Measurements from ENCODE around the gene PTGER1. TPM values are rescaled to one million over a fixed set of nuclear protein-coding genes. Genes with fewer than 3 reads are reported as not detected.
A peak's percentile ranks its signal among the peaks of the same experiment; 100 is the strongest.

Gene PTGER1
- total and polyA plus RNA-seq, 9 of the 15 experiments (the other 6 are each of a cell fraction or from before 2014, with no cell fraction given): 0.06 to 0.36 (median 0.31) TPM; not detected in 5

DNA sequence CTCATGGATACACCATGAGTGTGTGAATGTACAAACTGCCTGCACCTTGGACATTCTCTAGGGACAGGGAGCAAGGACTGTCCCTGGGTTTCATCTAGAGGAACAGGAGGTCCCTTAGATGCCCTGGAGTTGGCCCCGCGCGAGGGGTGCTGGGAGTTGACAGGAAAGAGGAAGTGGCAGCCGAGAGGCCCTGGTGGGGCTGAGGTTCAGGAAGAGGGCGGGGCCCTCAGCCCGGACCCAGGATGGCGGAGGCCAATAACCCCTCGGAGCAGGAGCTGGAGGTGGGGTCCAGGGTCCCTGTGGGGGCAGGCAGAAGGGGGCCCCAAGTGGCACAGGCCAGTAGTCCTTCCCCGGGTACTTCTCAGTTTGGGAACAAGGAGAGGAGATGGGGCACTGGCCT is 35.1 kb downstream of the PTGER1 start (continued):
- TF ChIP-seq ZSCAN32 (CRISPR knock-in tag; IDR thresholded peaks at IDR 0.05) (no peak), POLR2AphosphoS2 (IDR thresholded peaks at IDR 0.05; ENCODE audit: low read length) (no peak), CREM (IDR thresholded peaks at IDR 0.05; ENCODE audit: low read depth) (no peak), HNRNPLL (IDR thresholded peaks at IDR 0.05; ENCODE audit: low read depth, low read length, poor library complexity, severe bottlenecking) (no peak), CLOCK (CRISPR knock-in tag; IDR thresholded peaks at IDR 0.05; ENCODE audit: borderline replicate concordance) (no peak), ATF7 (IDR thresholded peaks at IDR 0.05) (peak; percentile 52; the same call in 1 of the 2 replicates), ZNF197 (CRISPR knock-in tag; IDR thresholded peaks at IDR 0.05; ENCODE audit: low read depth) (peak; percentile 81), KAT8 (IDR thresholded peaks at IDR 0.05; ENCODE audit: low read depth) (no peak), ZNF212 (CRISPR knock-in tag; IDR thresholded peaks at IDR 0.05) (no peak), KAT7 (CRISPR knock-in tag; IDR thresholded peaks at IDR 0.05; ENCODE audit: borderline replicate concordance) (no peak), LEF1 (IDR thresholded peaks at IDR 0.05) (peak; percentile 53; the same call in 1 of the 2 replicates), BCLAF1 (IDR thresholded peaks at IDR 0.05; ENCODE audit: borderline replicate concordance in 1 of 2, control insufficient read depth in 1 of 2, low read depth in 2 of 2, low read length in 1 of 2) (no peak), FOXM1 (IDR thresholded peaks at IDR 0.05; ENCODE audit: low read depth) (no peak), FOXM1 (CRISPR knock-in tag; IDR thresholded peaks at IDR 0.05; ENCODE audit: low read depth) (no peak), MYC (IDR thresholded peaks at IDR 0.05; ENCODE audit: low read depth, low read length) (0 out of 2 replicates have a peak, but pooled peaks have one; percentile 28), MYC (CRISPR knock-in tag; IDR thresholded peaks at IDR 0.05; ENCODE audit: borderline replicate concordance, low read depth) (no peak), ZNF778 (CRISPR knock-in tag; IDR thresholded peaks at IDR 0.05) (no peak), ZNF263 (CRISPR knock-in tag; IDR thresholded peaks at IDR 0.05; ENCODE audit: borderline replicate concordance) (no peak), GATA2 (CRISPR knock-in tag; IDR thresholded peaks at IDR 0.05) (no peak), RAD21 (CRISPR knock-in tag; conservative IDR thresholded peaks at IDR 0.05 in 1 of 2, IDR thresholded peaks at IDR 0.05 in 1 of 2) (no peak), BMI1 (IDR thresholded peaks at IDR 0.05; ENCODE audit: low read length) (no peak), ELF4 (CRISPR knock-in tag; IDR thresholded peaks at IDR 0.05) (no peak), SIN3A (IDR thresholded peaks at IDR 0.05; ENCODE audit: borderline replicate concordance in 2 of 2, control insufficient read depth in 1 of 2, low read depth in 2 of 2, low read length in 2 of 2) (peak in 1 of 2 experiments; percentile 53; a peak in 1 of 4 replicates), MTF1 (CRISPR knock-in tag; IDR thresholded peaks at IDR 0.05; ENCODE audit: borderline replicate concordance) (no peak), SMARCB1 (IDR thresholded peaks at IDR 0.05; ENCODE audit: insufficient read length, low read depth) (no peak)
